GM18951 (cell line): ENCODE measurements around the gene OPTC.

Source experiments
- POLR2A ChIP-seq: IDR thresholded peaks from 4 replicates; pipeline ENCODE4 v1.6.1; 2011; ENCODE audit warnings: mild to moderate bottlenecking; ENCODE audit not compliant: insufficient read length, insufficient read depth; ENCODE audit errors: extremely low read depth
- in situ Hi-C: fragments of 300-500 bp; cut with MboI; formaldehyde crosslinking; loops from one replicate; pipeline ENCODE4 v1.12.0; 2022; ENCODE audit warnings: low sequenced_read_pairs, mixed read lengths, inconsistent platforms; ENCODE audit not compliant: unreplicated experiment

Gene OPTC

GRCh38 chr1:203547147-203547546 is 53.2 kb downstream of the OPTC start:
- no peak for TF ChIP-seq POLR2A
- in situ Hi-C loops, result no loop called here

DNA sequence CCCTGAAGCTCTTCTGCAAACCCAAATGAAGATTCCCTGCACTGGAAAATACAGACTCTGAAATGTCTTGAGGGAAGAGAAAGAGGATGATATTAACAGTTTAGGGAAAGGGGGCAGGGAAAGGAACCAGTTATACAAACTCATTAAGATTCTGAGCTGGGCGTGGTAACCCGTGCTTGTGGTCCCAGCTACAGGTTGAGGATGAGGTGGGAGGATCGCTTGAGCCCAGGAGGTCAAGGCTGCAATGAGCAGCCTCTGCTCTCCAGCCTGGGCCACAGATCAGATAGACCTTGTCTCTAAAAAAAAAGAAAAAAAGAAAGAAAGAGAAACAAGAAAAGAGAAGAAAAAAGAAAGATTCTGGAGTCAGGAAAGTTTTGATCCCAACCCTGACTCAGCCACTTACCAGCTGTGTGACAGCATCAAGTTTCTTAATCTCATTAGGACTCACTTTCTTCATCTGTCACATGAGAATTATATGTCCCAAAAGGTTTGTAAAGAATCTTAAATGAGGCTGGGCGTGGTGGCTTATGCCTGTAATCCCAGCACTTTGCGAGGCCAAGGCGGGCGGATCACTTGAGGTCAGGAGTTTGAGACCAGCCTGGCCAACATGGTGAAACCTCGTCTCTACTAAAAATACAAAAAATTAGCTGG is 53.9 kb downstream of the OPTC start:
- TF ChIP-seq POLR2A, result no peak
- in situ Hi-C loops, result no loop called here

GRCh38 chr1:203548892-203549291 is 54.9 kb downstream of the OPTC start:
- TF ChIP-seq POLR2A, result no peak
- in situ Hi-C loops, result no loop called here

- no peak for TF ChIP-seq POLR2A
- in situ Hi-C loops, result no loop called here
Observed at GRCh38 chr1:203549309-203549708, 55.4 kb downstream of the OPTC start.

GRCh38 chr1:203550846-203551245 is 56.9 kb downstream of the OPTC start:
- no peak for TF ChIP-seq POLR2A
- in situ Hi-C loops, result no loop called here

GRCh38 chr1:203551550-203551949 is 57.6 kb downstream of the OPTC start:
- in situ Hi-C loops, result no loop called here

GRCh38 chr1:203553496-203553895 is 59.5 kb downstream of the OPTC start:
- no peak for TF ChIP-seq POLR2A
- in situ Hi-C loops, result no loop called here

More at GRCh38 chr1:203551550-203551949, 57.6 kb downstream of the OPTC start:
- no peak for TF ChIP-seq POLR2A

- in situ Hi-C loops, result no loop called here
- TF ChIP-seq POLR2A, result no peak
Observed at GRCh38 chr1:203554071-203554470, 60.1 kb downstream of the OPTC start.

DNA sequence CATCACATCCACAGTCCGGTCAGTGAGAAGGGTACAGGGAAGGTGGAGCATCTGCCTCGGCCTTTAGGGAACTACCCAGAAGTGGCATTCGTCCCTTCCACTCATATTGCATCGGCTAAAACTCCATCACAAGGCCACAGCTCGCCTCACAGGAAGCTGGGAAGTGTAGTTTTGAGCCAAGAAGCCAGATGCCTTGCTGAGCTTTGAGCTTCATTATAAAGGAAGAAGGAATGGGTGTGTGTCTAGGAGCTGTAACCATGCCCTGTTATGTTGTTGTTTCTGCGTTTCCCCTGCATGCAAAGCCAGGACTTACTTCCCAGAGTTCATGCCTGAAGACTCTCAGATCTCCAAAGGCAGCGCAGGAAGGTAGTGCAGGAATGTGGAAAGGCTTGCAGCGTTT is 61.1 kb downstream of the OPTC start:
- TF ChIP-seq POLR2A, result no peak
- in situ Hi-C loops, result no loop called here

DNA sequence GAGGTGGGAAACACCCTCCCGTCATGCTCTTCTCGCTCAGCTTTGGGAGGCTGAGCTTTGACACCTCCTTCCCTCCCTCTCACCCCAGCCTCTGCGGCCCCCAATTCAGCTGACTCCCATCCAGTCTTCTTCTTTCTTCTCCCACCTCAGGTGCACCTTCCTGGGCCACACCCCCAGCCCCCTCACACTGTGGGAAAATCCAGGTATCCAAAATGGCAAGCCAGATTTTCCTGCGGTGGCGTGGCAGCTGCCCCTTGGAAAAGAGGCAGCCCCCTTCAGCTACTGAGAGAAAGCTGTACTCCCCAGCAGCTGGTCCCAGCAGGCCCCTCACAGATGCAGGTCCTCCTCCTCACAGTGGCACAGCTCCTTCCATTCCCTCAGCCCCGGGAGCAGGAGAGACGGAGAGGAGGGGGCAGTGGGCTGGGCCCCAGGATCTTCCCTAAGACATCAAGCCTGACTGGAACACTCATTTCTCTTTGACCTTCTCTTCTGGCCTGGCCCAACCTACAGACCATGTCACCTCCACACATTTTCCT is 61.6 kb downstream of the OPTC start:
- in situ Hi-C loops, result no loop called here
- TF ChIP-seq POLR2A, result no peak

DNA sequence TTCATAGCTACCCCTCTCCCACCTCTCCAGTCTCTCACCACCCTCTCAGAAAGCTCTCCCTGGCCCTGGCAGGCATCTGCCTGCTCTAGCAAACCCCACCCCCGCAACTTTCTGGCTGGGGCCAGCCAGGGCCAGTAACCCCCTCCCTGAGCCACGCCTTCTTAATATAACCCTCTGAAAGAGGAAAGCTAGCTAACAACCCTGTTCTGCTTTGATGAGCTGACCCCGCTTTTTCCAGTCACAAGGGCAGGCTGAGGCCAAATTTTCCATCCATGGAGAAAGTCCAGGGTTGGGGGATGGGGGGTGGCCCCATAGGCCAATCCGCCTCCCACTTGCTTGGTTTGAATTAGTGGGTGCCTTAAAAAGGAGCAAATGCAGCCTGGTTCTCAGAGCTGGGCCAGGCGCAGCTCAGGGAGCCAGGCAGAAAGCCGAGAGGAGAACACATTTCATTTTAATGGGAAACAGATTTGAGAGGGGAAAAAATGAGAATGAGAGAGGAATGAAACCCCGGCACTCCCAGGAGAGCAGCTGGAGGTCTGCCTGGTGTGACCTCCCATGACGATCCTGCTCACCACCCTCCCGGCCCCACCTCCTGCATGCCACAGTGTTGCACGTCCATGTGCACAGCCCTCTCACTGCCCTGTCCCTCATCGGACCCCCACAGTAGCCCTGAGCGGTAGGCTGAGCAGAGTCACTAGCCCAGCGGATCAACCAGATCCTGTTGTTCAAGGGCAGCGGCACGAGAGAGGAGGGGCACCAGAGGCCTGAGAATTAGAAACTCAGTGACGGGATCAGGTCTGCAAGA is 62.3 kb downstream of the OPTC start:
- TF ChIP-seq POLR2A, result no peak
- in situ Hi-C loops, result no loop called here

DNA sequence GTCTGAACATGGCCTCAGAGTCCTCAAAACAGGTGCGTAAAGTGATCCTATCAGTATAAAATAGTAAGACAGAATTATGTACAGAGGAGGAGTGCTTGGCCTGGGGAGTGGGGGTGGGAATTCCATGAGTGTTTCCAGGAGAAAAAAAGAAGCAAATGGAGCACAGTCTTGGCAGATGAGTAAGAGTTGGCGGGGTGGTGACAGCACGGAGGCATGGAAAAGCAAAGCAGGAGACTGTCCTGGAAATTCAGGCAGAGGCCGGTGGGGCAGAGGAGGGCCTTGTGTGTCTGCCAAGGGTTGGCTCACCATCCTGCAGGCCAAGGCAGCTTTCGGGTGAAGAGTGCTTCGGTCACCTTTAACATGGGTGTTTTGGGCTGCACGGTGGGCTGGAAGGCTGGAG is 63.4 kb downstream of the OPTC start:
- TF ChIP-seq POLR2A, result no peak
- in situ Hi-C loops, result no loop called here

- in situ Hi-C loops, result no loop called here
- no peak for TF ChIP-seq POLR2A
Observed at GRCh38 chr1:203558064-203558760, 64.3 kb downstream of the OPTC start.
